HG03196 (cell line): ENCODE data around the gene ABLIM2.

Source experiments
- ATAC-seq: cut with Tn5 transposase; IDR thresholded peaks from one replicate; pipeline ENCODE4 v1.9.1; 2021; ENCODE audit not compliant: unreplicated experiment

Gene ABLIM2

DNA sequence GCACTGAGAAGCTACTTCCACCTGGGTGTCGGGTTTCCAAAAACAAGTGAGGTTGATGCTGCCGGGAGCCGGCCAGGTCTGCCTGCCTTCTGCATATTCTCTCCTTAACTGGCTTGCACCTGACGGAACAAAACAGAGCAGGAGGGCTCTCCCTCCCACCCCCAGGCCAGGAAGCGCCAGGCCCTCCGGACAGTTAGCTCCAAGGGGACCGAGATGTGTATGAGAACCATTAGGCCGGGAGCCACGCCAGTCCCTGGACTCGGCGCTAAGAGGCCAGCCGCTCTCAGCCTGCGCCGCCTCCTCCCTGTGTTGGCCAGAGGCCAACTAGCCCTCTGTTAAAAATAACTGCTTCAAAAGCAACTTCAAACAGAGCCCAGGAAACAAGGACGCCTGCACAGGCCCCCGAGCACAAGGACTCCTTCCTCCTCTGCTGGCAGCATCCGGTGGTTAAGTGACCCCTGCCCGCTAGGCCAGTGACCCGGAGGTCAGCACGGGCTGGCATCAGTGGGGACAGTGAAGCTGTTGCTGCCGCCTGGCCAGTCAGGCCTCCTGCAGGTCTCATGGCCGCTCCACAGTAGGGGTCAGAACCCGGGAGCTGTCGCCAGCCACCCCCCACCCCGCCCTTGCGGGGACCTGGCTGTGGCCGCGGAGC, 107.9 kb downstream of the ABLIM2 start:
- ATAC-seq, result no peak

DNA sequence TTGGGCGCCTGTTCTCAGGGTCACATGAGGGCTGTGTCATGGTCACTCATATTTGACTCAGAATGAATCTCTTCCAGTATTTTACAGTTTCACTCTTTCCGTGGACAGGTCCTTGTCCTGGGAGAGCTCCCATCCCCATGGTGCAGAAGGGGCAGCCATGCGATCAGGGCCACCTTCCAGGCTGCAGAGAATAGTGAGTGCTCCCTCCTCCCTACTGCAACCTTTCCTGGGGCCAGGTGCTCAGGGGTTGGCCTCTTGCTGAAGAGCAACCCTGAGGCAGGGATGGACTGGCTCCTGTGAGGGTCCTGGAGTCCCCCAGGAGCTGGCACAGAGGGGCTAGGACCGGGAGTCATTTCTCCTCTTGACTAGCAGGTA, 108.4 kb downstream of the ABLIM2 start:
- no peak for ATAC-seq

DNA sequence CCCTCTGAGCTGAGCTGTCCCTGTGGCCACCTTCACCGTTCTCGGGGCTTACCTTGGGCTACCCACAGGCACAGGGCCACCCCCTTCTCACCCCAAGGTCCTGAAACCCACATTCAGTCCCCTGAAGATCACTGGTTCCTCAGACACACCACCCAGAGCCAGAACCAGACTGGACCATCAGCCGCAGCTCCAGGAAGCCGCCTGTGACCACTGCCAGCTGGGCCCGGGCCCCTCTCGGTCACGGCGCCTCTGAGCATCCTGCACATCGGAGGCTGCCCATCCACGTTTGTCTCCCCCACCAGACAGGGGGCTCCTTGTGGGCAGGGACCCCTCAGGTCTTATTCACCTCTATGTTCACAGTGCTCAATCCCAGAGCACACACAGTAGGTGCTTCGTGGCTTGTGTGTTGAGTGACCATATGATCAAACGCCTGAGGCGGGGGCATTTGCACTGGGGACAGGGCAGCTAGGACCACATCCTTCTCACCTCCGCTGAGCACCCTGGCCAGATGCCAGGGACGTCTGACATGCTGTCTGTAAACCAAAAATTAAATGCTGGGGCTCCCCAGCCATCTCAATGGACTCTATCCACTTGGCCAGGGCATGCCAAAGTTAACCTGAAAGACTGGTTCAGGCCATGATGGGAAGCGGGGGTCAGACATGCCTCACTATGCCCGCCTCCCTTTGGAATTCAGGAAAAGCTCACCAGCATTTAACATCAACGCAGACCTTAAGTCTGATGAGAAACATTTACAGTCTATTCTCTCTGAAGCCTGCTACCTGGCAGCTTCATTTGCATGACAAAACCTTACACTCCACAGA, 109.5 kb downstream of the ABLIM2 start:
- no peak for ATAC-seq

DNA sequence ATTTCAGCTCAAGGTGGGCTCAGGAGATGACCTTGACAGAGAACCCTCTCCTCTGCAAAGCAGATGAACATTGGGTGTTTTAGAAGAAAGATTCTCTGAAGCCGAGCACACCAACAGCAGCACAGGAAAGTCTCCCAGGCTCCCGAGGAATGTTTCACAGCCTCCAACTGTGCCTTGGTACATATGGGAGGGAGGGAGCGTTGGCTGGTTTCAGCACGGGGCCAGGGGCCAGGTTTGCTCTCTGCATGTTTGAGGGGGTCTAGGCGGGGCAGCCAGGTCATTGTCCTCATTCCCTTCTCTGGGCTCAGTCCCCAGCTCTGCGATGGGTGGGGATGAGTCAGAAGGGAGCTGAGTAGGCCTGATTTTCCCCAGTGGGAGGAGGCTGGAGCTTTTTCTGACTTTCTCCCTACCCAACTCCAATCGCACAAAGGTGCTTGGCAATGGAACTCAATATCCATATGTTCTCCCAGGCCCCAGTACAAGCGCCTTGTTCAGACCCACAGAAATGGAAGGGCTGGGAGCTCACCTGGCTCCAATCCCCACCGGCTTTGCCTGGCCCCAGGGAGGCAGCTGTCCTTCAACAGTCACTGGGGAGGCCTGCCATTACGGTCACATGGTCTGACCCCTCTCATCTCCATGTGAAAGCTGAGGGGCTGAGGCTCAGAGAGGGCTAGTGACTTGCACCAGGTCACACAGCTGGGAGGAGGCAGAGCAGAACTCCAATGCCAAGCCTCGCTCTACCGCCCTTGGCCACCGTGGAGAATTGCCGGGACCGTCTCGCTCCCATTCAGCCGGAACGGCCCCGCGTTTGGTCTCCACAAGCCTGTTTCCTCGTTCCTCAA, 110.6 kb downstream of the ABLIM2 start:
- ATAC-seq, result no peak

DNA sequence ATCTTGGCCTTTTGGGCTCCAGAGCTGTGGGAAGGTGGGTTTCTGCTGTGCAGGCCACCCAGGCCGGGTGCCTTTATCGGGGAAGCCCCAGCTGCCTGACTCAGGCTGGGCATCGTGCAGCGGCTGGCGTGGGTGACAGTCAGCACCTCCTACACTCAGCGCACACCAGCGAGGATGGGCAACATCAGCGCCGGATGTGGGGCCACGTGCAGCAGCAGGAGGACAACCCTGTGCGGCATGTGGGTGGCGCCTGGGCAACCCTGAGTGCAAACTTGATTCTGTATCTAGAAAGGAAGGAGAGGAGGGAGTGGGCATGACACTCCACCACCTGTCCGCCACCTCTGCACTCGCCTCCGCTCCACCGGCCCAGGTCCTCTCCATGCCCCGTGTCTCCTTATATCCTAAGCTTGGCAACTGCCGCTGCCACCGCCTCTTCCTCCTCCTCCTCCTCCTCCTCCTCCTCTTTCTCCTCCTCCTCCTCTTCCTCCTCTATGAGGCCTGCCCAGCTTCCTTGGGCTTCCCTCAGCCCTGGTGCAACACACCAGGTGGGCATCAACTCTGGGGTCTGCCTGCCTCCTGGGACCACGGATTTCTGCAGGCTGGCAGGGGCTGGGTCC, 111.6 kb downstream of the ABLIM2 start:
- no peak for ATAC-seq

DNA sequence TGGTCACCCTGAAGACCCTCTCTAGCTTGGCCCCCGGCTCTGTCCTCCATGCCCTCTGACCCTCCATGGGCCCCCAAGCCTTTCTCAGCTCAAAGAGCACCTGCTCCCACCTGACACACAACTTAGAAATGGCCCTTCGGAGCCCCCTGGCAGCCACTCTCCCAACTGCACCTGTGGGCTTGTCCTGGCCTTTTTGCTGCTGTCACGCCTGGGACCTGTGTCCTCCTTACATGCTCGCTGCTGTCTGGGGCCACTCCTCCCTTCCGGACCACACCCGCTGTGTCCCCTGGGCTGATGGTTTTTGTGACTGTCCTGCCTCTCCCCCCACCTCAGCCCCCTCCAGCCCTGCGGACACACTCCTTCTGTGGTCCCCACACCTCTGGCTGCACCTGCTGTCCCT, 112.7 kb downstream of the ABLIM2 start:
- ATAC-seq, result no peak

DNA sequence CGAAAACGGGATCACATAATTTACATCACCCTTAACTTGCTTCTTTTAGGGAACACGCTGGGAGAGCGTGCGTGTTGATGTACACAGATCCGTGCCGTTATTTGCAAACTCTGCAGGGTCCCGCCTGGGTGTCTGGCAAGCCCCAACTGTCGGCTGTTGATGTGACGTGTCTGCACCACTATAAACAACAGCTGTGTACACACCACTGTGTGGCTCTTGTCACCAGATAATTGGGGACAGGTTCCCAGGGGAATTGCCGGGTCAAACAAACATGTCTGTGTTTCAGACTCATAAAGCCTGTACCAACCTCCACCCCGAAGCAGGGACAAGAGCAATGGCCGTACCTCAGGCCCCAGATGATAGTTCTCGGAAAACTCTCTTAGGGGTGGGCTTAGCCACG, 113.9 kb downstream of the ABLIM2 start:
- ATAC-seq, result no peak

DNA sequence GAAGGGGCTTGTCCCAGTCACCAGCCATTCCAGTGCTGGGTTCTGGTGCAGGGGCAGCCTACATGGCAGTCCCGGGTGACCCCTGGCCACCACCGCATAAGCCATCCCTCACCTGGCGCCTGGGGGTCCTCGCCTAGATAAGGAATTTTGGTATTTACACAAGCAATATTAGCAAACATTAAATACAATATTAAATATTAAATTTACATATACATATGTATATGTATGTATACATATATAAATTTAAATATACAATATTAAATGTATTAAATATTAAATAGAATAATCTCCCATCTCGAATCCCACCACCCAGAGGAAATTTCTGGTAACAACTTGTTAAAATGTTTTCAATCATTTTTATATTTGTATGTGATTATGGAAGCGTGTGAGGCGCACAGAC, 114.4 kb downstream of the ABLIM2 start:
- no peak for ATAC-seq

DNA sequence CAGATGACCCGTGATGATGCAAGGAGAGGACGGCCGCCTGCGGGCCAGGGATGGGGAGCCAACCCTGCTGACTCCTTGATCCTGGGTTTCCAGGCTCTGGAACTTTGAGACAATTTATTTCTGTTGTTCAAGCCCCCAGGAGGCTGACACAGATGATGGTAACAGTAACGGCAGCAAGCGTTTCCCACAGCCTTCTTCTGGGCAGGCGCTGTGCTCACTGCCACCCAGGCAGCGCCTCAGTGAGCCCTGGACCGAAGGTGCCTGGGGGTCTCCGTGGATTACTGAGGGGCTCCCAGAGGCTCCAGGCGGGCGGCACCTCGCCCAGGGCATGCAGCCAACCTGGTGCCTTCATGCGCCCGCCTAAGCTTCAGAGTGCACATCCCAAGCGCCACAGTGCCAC, 115.0 kb downstream of the ABLIM2 start:
- ATAC-seq, result no peak

DNA sequence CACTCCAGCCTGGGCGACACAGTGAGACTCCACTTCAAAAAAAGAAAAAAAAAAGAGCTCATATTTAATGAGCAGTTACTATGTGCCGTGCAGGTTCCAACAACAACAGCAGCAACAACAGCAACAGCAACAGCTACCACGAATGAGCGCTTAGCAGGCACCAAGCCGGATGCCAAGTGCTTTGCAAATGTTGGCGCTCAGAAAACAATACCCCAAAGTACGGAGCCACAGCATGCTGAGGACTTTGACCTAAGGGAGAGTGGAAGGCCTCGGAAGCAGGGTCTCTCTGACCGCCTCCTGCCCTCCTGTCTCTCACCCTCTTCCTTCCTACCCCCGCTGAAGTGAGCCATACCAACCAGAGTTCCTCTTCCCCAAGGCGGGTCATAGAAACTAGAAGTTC, 116.7 kb downstream of the ABLIM2 start:
- ATAC-seq, result no peak

DNA sequence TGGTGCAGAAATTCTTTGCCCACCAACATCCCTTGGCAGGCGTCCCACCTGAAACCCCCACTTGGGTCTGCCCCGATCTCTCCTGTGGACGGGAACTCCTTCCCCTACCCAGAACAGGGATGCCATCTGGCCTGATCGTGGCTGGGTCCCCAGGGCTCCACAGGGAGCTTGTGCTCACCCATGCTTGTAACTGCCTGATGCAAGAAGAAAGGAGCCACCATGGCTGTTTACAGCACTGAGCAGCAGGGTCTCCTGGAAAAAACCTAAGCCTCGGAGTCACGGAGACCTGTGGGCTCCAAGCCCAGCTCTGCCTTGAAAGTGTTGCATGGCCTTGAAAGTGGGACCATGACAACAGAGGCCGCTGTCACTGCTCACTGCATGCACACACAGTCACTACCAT, 117.4 kb downstream of the ABLIM2 start:
- no peak for ATAC-seq

DNA sequence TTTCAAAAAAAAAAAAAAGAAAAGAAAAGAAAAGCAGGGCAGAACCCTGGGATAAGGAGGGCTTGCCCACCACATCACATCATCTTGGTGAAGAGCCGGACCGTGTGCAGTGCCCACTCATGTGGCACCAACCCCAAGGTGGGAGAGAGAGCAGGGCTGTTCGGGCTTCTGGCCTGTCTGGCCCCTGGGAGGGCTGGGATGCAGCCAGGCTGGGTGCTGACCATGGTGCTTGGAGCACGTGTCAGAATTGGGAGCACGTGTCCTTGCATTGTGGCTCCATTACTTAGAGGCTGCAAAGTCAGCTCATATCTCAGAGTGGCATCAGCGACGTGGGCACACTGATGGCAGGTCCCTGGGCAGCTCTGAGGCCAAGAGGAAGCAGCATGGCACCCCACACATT, 118.0 kb downstream of the ABLIM2 start:
- no peak for ATAC-seq

DNA sequence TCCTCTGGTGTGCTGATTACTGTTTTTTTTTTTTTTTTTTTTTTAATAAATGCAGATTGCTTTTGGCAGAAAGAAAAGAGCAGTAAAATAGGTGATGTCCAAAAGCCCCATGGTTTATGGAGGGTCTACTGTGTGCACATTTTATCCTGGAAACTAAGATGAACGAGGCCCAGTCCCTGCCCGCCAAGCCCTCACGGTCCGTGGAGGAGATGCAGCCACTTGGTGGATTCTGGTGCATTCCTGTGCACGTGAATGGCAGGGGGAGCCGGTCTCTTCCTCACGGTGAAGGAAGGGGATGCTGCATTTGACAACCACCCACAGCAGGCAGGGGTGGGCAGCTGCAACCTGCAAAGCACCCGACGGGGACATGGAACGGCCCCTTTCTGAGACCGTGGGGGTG, 118.8 kb downstream of the ABLIM2 start:
- no peak for ATAC-seq

DNA sequence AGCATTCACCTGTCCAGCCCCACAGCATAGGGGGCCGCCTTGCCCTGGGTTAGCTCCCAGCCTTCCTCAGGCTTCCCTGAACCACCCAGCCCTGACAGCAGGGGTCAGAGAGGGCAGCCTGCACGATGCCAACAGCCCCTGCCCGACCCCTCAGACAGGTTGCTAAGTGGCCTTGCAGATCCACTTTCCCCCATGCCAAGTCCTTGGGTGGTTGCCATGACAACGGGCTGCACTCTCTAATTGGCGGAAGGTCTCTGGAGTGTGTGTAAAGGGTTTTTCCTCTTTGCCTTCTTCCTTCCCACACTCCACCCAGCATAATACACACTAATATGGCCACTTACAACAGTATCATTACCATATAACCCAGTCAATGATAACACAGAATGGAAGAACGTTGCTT, 119.3 kb downstream of the ABLIM2 start:
- no peak for ATAC-seq

DNA sequence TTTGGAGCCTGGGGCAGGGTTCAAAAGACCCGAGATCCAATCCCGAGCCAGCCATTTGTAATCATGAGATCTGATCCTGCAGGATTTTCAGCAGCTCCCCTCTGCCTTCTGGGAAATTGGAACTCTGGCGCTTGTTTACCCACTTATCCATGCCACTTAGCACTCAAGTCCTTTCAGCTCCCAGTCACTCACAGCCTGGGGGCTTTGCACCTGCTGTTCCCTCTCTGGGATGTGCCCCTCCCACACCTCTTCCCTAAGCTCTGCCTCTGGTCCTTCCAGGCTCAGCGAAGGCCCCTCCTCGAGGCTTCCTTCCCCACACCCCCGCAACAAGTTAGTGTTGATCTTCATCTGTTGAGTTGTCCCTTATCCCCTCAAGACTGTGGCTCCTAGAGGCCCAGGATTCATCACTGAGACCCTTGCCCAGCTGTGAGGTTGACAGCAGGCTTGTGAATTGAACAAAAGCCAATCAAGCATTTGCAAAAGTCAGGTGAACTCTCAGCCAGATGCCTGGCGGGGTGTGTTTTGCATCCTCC, 119.8 kb downstream of the ABLIM2 start:
- ATAC-seq, result no peak

DNA sequence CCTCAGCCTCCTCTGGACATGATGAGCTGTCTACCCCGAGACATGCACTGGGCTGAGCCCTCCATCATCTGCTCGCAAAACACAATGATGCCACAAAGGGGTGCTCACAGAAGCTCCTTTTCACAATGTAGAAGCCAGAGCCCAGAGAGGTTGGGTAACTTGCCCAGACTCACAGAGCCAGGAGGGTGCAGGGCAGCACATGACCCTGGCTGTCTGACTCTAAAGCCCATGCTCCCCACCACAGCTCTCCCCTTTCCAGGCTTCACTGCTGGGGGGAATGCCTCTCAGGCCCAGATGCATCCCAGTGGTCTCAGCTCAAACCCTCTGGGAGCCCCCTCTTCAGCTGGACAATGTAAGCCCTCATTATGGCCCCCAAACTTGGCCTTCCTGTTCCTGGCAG, 120.5 kb downstream of the ABLIM2 start:
- ATAC-seq, result no peak

DNA sequence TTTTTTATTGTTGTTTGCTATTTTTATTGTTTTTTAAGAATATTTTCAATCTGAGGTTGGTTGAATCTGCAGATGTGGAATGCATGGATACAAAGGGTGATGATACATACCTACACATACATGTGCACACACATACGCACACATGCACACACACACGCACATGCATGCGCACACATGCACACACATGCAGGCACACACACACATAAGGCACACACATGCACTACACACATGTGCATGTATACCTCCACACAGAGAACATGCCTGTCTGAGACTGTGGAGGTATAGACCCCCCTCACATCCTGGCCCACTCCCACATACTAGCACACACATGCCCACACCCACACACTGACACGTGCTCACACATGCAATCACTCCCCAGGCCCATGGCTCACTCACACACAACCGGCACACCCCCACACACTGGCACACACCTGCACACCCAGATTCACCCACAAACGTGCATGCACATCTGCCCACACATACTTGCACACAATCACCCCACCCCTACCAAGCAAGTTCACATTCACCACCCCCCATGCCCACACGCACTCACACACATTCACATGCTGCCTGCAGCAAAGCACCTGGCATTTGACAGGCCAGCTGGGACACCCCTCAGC, 121.4 kb downstream of the ABLIM2 start:
- ATAC-seq, result no peak

DNA sequence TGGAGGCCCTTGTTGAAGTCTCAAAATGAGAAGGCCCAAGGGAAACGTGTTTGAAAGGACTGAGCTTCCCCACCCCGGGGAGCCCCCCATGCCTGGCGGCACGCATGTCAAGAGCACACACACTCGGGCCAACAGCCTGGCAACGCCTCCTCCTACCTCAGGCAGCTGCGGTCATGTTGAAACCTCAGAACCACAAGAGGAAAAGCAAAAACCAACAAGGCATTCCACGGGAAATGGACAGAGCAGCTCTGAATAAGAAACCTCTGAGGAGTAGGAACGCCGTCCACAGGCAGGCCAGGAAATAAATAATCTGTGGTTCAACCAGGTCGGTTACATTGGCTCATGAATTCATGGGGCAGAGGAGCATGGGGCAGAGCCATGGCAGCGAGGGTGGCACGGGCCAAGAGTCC, 123.2 kb downstream of the ABLIM2 start:
- no peak for ATAC-seq

DNA sequence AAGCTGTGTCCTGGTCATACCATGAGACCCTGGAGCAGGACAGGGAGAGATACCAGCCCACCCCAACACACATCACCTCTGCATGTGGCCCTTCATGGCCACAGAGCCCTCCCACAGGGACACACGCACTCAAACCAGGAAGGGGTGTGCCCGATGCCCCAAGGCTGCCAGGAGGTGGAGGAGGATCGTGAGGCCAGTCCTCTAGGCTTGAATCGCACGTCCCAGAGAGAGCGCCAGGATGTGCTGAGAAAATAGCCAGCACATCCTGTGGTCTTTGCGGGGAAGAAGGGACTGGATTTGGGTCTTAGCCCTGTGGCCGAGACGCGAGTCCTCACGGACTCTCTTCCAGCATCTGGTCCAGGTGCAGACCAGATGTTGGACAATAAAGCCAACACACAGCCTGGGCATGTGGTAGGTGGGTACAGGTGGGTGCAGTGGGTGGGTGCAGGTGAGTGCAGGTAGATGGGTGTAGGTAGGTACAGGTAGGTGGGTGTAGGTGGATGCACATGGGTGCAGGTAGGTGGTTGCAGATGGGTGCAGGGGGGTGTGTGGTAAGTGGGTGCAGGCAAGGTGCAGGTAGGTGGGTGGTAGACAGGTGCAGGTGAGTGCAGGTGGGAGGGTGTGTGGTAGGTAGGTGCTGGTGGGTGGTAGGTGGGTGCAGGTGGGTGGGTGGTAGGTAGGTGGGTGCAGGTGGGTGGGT, 124.6 kb downstream of the ABLIM2 start:
- no peak for ATAC-seq

DNA sequence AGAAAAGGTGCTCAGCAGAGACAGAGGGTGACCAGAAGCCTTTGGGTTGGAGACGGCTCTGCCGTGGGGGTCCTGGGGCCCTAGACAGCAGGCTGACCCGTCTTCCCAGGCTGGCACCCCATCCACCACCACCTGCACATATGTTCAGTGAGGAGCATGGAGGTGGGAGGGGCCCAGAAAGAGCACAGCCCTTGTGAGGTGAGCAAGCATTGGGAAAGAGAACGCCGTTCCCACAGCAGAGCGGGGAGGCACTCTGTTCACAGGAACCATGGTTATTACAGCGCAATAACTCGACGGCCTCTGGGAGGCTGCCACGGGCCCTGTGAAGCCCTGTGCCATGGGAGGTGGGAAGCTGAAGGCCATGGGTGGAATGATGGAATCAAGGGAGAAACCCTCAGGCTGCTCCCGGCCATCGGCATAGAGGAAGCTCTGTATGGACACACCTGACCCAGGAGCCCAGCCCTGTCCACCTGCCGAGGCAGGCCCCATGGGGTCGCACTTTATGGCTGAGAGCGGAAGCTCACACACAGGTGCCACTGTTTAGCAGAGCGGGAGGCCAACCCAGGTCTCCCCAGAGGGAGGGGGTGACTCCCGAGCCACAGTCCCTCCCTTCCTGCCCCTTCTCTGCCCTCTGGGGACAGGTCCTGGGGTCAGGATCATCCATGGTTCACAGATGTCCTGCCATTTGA, 125.4 kb downstream of the ABLIM2 start:
- no peak for ATAC-seq
